ENCODE data around the gene EOLA1.

DNA sequence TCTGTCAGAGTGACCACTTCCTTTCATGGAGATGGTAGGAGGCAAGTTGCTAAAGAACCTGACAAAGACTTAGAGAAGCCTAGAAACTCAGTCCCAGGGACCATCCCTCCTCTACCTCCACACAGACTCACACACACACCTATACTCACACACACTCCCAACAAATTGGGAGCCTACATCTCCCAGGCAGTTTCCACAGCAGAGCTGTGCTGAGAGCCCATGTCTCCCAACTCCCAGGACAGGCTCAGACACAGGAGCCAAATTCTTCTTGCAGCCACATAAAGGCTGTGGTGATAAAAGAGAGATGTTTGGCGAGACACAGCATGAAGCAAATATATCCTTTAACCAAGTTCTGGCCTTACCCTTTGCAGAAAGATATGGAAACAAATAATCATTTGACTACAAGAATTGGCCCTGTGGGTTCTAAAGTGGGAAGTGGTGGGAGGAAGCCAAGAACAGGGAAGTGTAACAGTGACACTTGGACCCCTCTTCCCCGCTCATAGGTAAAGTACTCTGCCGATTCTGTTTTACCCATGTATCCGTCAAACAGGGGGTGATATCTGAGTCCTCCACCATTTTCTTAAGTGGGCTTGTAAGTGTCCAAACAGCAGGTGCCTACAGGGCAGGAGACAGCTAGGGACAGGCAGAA lies 24.7 kb upstream of the EOLA1 start:
- no peak for TF ChIP-seq ZFHX2 (tag by site-specific recombination; conservative IDR thresholded peaks at IDR 0.05)
- TF ChIP-seq HOXA7 (CRISPR knock-in tag; IDR thresholded peaks at IDR 0.05; ENCODE audit: borderline replicate concordance), result no peak
- no peak for TF ChIP-seq ATF2 (tag by site-specific recombination; IDR thresholded peaks at IDR 0.05; ENCODE audit: low read depth)
- TF ChIP-seq ZNF544 (tag by site-specific recombination; IDR thresholded peaks at IDR 0.05), result no peak
- TF ChIP-seq MZF1 (tag by site-specific recombination; IDR thresholded peaks at IDR 0.05; ENCODE audit: borderline replicate concordance), result no peak
- no peak for TF ChIP-seq ZNF146 (tag by site-specific recombination; IDR thresholded peaks at IDR 0.05)
- no peak for TF ChIP-seq ZNF548 (tag by site-specific recombination; IDR thresholded peaks at IDR 0.05)
- no peak for TF ChIP-seq CTCF (tag by site-specific recombination; IDR thresholded peaks at IDR 0.05)
- no peak for TF ChIP-seq GLIS1 (tag by site-specific recombination; IDR thresholded peaks at IDR 0.05)

Data from HEK293 (cell line).